ENCODE measurements around the gene SORBS2. TPM values are rescaled to one million over a fixed set of nuclear protein-coding genes. Genes with fewer than 3 reads are reported as not detected.
A peak's percentile ranks its signal among the peaks of the same experiment; 100 is the strongest.

Gene SORBS2
- total and polyA plus RNA-seq, 2 of the 8 experiments (the other 6 are each of a cell fraction or from before 2014, with no cell fraction given) = 73.0 to 87.1 TPM

DNA sequence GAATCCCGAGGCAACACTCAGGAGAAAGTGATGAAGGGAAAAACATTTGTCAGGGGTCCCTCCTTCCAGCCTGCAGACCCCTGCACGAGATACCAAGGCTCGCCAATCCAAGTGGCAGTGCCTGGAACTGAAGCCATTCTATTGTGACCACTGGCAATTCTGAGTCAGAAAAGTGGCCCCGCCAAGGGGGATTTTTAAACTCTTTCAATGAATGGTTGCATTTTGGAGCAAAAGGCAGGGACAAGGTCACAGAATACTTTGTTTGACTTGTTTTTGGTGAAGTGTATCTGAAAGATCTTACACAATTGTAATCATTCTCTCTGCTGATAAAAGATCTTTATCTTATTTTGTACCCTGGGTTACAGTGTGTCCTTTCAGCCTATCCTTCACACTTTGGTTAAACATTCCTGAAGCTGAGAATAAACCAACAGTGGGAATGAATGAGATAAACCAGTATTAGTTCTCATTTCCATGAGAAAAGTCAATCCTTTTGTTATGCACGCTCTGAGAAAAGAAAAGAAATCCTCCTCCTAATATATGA, 160.8 kb downstream of the SORBS2 start:
- H2AK5ac ChIP-seq (ENCODE audit: low read depth, low read length) = no peak overlapping the region
- no peak overlapping the region for H3K4ac ChIP-seq (replicated peaks; ENCODE audit: insufficient read length, low read depth, low read length)
- peak overlapping the region; percentile 25 for H2BK120ac ChIP-seq (replicated peaks; ENCODE audit: low read depth, low read length)
- H2AFZ ChIP-seq (ENCODE audit: low read length) = no peak overlapping the region
- no peaks in the 10 kb centered on the region for H3K79me1 ChIP-seq (ENCODE audit: low read depth, low read length)
- H3K18ac ChIP-seq (ENCODE audit: extremely low read depth, low read length) = peak overlapping the region; percentile 55; the same call in 1 of the 2 replicates
- no peak overlapping the region for H2BK12ac ChIP-seq (ENCODE audit: low read depth, low read length)
- no peaks in the 10 kb centered on the region for H3K79me2 ChIP-seq (ENCODE audit: control insufficient read depth in 1 of 2, insufficient read depth in 2 of 2, low read length in 2 of 2)
- H4K91ac ChIP-seq (replicated peaks; ENCODE audit: insufficient read length, low read length) = peak overlapping the region; percentile 29
- no peak overlapping the region for H3K27ac ChIP-seq (ENCODE audit: low read depth, low read length)
- no peak overlapping the region for H3K9ac ChIP-seq (replicated peaks in 1 of 4; ENCODE audit: extremely low read depth in 1 of 4, low read depth in 3 of 4, low read length in 3 of 4)
- peak overlapping the region in 1 of 2 experiments; percentile 5; a peak in 2 of 4 replicates for H3K4me2 ChIP-seq (ENCODE audit: insufficient read depth in 1 of 2, low read depth in 2 of 2, low read length in 2 of 2)
- H3K9me3 ChIP-seq (ENCODE audit: insufficient read depth in 2 of 2, low read depth in 1 of 2, low read length in 1 of 2) = no peaks in the 10 kb centered on the region
- H3K36me3 ChIP-seq (ENCODE audit: control insufficient read depth in 2 of 4, insufficient read depth in 4 of 4, low read length in 3 of 4) = peaks cover 0 to 13% (median 4%) of the 10 kb centered on the region in 4 experiments; a peak in 5 of 8 replicates
- H3K23ac ChIP-seq (ENCODE audit: insufficient read length) = no peak overlapping the region
- no peak overlapping the region for H3K14ac ChIP-seq (ENCODE audit: insufficient read length)
- WGBS, 2 experiments (ENCODE audit: extremely low coverage in 1 of 2, insufficient coverage in 1 of 2, insufficient read length in 1 of 2, insufficient replicate concordance in 2 of 2, low coverage in 1 of 2, low lambda C conversion rate in 2 of 2, missing lambda C conversion rate in 1 of 2) = 66% methylated on average over 5 of the region's 5 CpGs; no CpG with 5 or more reads in 1 of the 2 experiments
- peak overlapping the region in 1 of 4 experiments; percentile 15; a peak in 1 of 8 replicates for H3K4me3 ChIP-seq (ENCODE audit: extremely low read depth in 1 of 4, insufficient read depth in 2 of 4, low read depth in 3 of 4, low read length in 4 of 4)
- TF ChIP-seq BACH1 (IDR thresholded peaks at IDR 0.05; ENCODE audit: low read length) (no peak), GABPA (IDR thresholded peaks at IDR 0.05; ENCODE audit: borderline replicate concordance, insufficient read depth, low read length) (no peak), RBBP5 (IDR thresholded peaks at IDR 0.05; ENCODE audit: borderline replicate concordance, low read depth, low read length) (no peak), MAFK (IDR thresholded peaks at IDR 0.05; ENCODE audit: low read depth, low read length) (no peak), POU5F1 (IDR thresholded peaks at IDR 0.05; ENCODE audit: low read depth, low read length) (peak; percentile 78; the same call in 1 of the 2 replicates), ASH2L (IDR thresholded peaks at IDR 0.05; ENCODE audit: low read length) (peak; percentile 26), TAF1 (IDR thresholded peaks at IDR 0.05; ENCODE audit: low read depth, low read length) (no peak)
- no peak overlapping the region for H2BK15ac ChIP-seq (ENCODE audit: low read length)
- peak overlapping the region; percentile 76; the same call in 1 of the 2 replicates for H2BK5ac ChIP-seq (ENCODE audit: low read depth, low read length)
- H4K8ac ChIP-seq (ENCODE audit: extremely low read depth, insufficient read depth, low read length) = no peak overlapping the region
- H3K56ac ChIP-seq (replicated peaks; ENCODE audit: insufficient read length, low read depth, low read length) = peak overlapping the region; percentile 52
- H4K5ac ChIP-seq (ENCODE audit: insufficient read length, low read depth, low read length) = no peak overlapping the region
- no peaks in the 10 kb centered on the region for H4K20me1 ChIP-seq (replicated peaks in 1 of 2; ENCODE audit: control insufficient read depth in 1 of 2, insufficient read depth in 2 of 2, low read length in 2 of 2)
- peak; percentile 65 for FAIRE-seq
- DNase-seq (ENCODE audit: low read depth in 1 of 2, low spot score in 2 of 2) = no peak
- POLR2A ChIA-PET (ENCODE audit: partially characterized antibody) = interaction anchor here (1.7 kb wide), 1 partner anchor 9 kb away, joined by 4 read pairs; no protein-coding TSS in a partner anchor
- H3K23me2 ChIP-seq (ENCODE audit: low read depth, low read length) = peaks cover 2% of the 10 kb centered on the region; the same call in 1 of the 2 replicates
- CTCF ChIA-PET (ENCODE audit: partially characterized antibody) = interaction anchor here (1.0 kb wide), 1 partner anchor 387 kb away, joined by 3 read pairs; no protein-coding TSS in a partner anchor
- H3K4me1 ChIP-seq (replicated peaks in 1 of 4; ENCODE audit: control insufficient read depth in 3 of 4, insufficient read depth in 4 of 4, low read length in 3 of 4) = peaks cover 4 to 19% (median 15%) of the 10 kb centered on the region in 4 experiments; a peak in 6 of 7 replicates
- H3K27me3 ChIP-seq (replicated peaks in 1 of 4; ENCODE audit: control insufficient read depth in 3 of 4, extremely low read depth in 1 of 4, insufficient read depth in 3 of 4, low read length in 3 of 4) = no peaks in the 10 kb centered on the region
- H2BK20ac ChIP-seq (ENCODE audit: low read length) = peak overlapping the region; percentile 76; the same call in 1 of the 2 replicates
